BJ (cell line): ENCODE measurements around the gene ADGRG3. TPM values are rescaled to one million over a fixed set of nuclear protein-coding genes. Genes with fewer than 3 reads are reported as not detected.

ENCODE experiments used
- CTCF ChIA-PET: fragments of 350-600 bp; formaldehyde crosslinking; extraction: SDS; loops from one replicate; lab custom pipeline; 2021; ENCODE audit warnings: antibody characterized with exemption, inconsistent platforms; lab: Yijun Ruan, JAX
- POLR2A ChIA-PET: fragments of 300-600 bp; sonication (Branson Sonifier 250); formaldehyde crosslinking; extraction: SDS; loops from one replicate; lab custom pipeline; 2021; ENCODE audit warnings: antibody characterized with exemption; lab: Charles Lee
- DNase-seq: peaks from one replicate; pipeline ENCODE4 v3.0.0-alpha.2; 2011; ENCODE audit warnings: low read depth
- H3K27me3 ChIP-seq: 2 replicates; pipeline ENCODE4 v1.6.0; 2011; ENCODE audit warnings: low read length; ENCODE audit not compliant: control insufficient read depth, insufficient read depth
- H3K36me3 ChIP-seq: 2 replicates; pipeline ENCODE4 v1.5.1; 2011; ENCODE audit warnings: low read length; ENCODE audit not compliant: control insufficient read depth, insufficient read depth
- H3K4me3 ChIP-seq: 2 replicates; pipeline ENCODE4 v1.5.1; 2011; ENCODE audit warnings: low read depth, mild to moderate bottlenecking, control low read depth, low read length
- polyA plus RNA-seq: library from polyadenylated mRNA; depleted of rRNA; stranded (reverse); fragments of >200 nt; gene quantifications from 2 replicates; pipeline ENCODE4 v1.2.3, GENCODE V29; 2011
- TF ChIP-seq, protein P1 (sequence below): IDR thresholded peaks from 2 replicates; pipeline ENCODE4 v1.5.1; 2011; ENCODE audit warnings: low read depth, mild to moderate bottlenecking, control low read depth, inconsistent platforms, low read length, moderate library complexity; ENCODE audit not compliant: insufficient read depth

Gene ADGRG3
- polyA plus RNA-seq, 1 experiment, result not detected

- ChIA-PET CTCF (interaction anchor here (1.0 to 1.7 kb wide), 4 partner anchors 8 to 73 kb away, joined by 3 to 8 read pairs (median 4); no protein-coding TSS in a partner anchor), POLR2A (no interaction called here)
- Histone ChIP-seq H3K27me3 (peaks cover 2% of the 10 kb centered on the region; the same call in 1 of the 2 replicates), H3K36me3 (no peaks in the 10 kb centered on the region), H3K4me3 (no peak overlapping the region)
- DNase-seq, result no peak
- TF ChIP-seq, protein P1, sequence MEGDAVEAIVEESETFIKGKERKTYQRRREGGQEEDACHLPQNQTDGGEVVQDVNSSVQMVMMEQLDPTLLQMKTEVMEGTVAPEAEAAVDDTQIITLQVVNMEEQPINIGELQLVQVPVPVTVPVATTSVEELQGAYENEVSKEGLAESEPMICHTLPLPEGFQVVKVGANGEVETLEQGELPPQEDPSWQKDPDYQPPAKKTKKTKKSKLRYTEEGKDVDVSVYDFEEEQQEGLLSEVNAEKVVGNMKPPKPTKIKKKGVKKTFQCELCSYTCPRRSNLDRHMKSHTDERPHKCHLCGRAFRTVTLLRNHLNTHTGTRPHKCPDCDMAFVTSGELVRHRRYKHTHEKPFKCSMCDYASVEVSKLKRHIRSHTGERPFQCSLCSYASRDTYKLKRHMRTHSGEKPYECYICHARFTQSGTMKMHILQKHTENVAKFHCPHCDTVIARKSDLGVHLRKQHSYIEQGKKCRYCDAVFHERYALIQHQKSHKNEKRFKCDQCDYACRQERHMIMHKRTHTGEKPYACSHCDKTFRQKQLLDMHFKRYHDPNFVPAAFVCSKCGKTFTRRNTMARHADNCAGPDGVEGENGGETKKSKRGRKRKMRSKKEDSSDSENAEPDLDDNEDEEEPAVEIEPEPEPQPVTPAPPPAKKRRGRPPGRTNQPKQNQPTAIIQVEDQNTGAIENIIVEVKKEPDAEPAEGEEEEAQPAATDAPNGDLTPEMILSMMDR, result no peak
Measured at GRCh38 chr16:57663917-57664661, 4.0 kb upstream of the ADGRG3 start.

GRCh38 chr16:57664662-57665025 is 3.5 kb upstream of the ADGRG3 start:
- ChIA-PET CTCF (interaction anchor here (1.0 to 1.7 kb wide), 4 partner anchors 8 to 74 kb away, joined by 3 to 8 read pairs (median 4); no protein-coding TSS in a partner anchor), POLR2A (no interaction called here)
- no peak overlapping the region for H3K4me3 ChIP-seq
- H3K27me3 ChIP-seq, result peaks cover 2% of the 10 kb centered on the region; the same call in 1 of the 2 replicates
- H3K36me3 ChIP-seq, result no peaks in the 10 kb centered on the region
- TF ChIP-seq, protein P1, result no peak
- DNase-seq, result no peak

GRCh38 chr16:57665541-57665940 is 2.6 kb upstream of the ADGRG3 start:
- Histone ChIP-seq H3K4me3 (no peak overlapping the region), H3K36me3 (no peaks in the 10 kb centered on the region), H3K27me3 (peaks cover 2% of the 10 kb centered on the region; the same call in 1 of the 2 replicates)
- ChIA-PET POLR2A (no interaction called here), CTCF (interaction anchor here (0.7 to 1.3 kb wide), 3 partner anchors 13 to 75 kb away, joined by 3 to 4 read pairs (median 3); no protein-coding TSS in a partner anchor)
- TF ChIP-seq, protein P1, result no peak
- DNase-seq, result no peak

DNA sequence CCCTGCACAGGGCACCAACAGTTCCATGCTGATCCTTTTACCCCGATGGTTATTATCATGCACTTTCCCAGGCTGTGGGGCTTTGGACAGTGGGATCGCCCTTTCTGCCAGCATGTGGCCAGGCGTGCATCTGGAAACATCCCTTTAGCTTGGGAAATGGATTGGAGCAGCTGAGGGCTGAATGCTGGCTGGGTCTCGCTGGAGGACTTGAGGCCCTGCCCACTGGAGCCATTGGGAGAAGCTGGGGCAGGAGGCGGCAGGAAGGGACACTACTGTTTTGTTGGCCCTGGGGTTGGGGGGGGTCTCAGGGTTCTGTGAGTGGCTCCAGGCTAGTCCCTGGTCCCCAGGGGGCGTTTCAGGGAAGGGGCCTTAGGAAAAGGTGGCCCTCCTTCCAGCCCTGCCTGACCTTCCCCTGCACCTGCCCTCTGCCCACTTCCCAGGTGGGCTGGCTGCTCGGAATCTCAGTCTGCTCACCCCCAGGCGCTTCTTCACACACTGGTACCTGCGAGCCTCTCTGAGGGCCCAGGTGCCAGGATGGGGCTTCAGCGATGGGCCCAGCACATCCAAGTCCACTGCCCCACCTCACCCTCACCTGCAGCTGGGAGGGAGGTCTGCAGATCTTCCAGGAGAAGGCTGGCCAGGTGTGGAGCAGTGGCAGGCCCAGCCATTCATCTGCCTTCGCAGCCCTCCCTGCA is 1.6 kb upstream of the ADGRG3 start:
- Histone ChIP-seq H3K4me3 (no peak overlapping the region), H3K27me3 (peaks cover 2% of the 10 kb centered on the region; the same call in 1 of the 2 replicates), H3K36me3 (no peaks in the 10 kb centered on the region)
- TF ChIP-seq, protein P1, result no peak
- no peak for DNase-seq
- CTCF ChIA-PET, result no interaction called here
- POLR2A ChIA-PET, result no interaction called here

DNA sequence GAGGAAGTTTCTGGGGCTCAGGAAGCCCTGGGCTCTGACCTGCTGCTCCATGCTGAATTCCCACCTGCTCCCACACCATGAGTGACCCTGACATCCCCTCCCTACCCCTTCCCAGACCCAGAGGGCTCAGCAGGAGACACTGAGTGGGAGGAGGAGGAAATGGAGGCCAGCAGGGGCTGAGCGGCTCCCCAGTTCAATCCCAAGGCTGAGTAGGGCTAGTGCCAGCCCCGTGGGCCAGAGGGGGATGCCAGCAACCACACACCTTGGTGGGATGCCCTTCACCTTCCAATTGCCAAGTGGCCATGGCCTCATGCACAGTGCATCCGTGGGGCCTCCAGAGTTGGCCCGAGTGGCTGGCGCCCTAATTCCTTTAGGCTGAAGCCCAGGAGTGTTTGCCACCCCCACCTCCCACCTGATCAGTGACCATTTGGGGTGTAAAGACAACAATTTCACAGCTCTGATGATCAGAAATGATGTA is 1.0 kb upstream of the ADGRG3 start:
- H3K36me3 ChIP-seq, result no peaks in the 10 kb centered on the region
- DNase-seq, result no peak
- TF ChIP-seq, protein P1, result no peak
- no peak overlapping the region for H3K4me3 ChIP-seq
- CTCF ChIA-PET, result no interaction called here
- H3K27me3 ChIP-seq, result peaks cover 2% of the 10 kb centered on the region; the same call in 1 of the 2 replicates
- POLR2A ChIA-PET, result no interaction called here
